Caco-2 (cell line): ENCODE measurements around the gene KPNA4. TPM values are rescaled to one million over a fixed set of nuclear protein-coding genes. Genes with fewer than 3 reads are reported as not detected.

Experiments used
- BruUV-seq: library from RNA; stranded (reverse); fragments of 400-500 nt; replicated peaks from 2 replicates; lab custom pipeline; 2021; lab: Mats Ljungman, UMichigan
- CTCF ChIA-PET: fragments of 300-600 bp; sonication (Branson Sonifier 250); formaldehyde crosslinking; loops from one replicate; lab custom pipeline; 2022; ENCODE audit warnings: antibody characterized with exemption; lab: Charles Lee
- POLR2A ChIA-PET: fragments of 300-600 bp; sonication (Branson Sonifier 250); formaldehyde crosslinking; loops from one replicate; lab custom pipeline; 2022; ENCODE audit warnings: antibody characterized with exemption; lab: Charles Lee
- DNase-seq, 2 experiments: peaks; one replicate each; pipeline versions ENCODE4 v3.0.0 to v3.0.0-alpha.2; 2020 to 2022
- H3K27me3 ChIP-seq: replicated peaks from 2 replicates; pipeline ENCODE4 v1.6.0; 2011; ENCODE audit warnings: low read length; ENCODE audit not compliant: control insufficient read depth, insufficient read depth
- H3K36me3 ChIP-seq: 2 replicates; pipeline ENCODE4 v1.5.1; 2011; ENCODE audit warnings: low read length; ENCODE audit not compliant: control insufficient read depth, insufficient read depth
- H3K4me1 ChIP-seq: fragments of 250-450 bp; sonication (Bioruptor Pico); 2 replicates; pipeline ENCODE4 v1.5.1; 2020; ENCODE audit warnings: mild to moderate bottlenecking
- H3K4me3 ChIP-seq: 2 replicates; pipeline ENCODE4 v1.5.1; 2011; ENCODE audit warnings: low read depth, mild to moderate bottlenecking, control low read depth, low read length
- H3K9me3 ChIP-seq: fragments of 250-450 bp; sonication (Bioruptor Pico); 2 replicates; pipeline ENCODE4 v1.5.1; 2020; ENCODE audit warnings: mild to moderate bottlenecking, moderate library complexity
- H3K27ac Mint-ChIP-seq: one replicate; pipeline ENCODE4 v1.8.0; 2022; ENCODE audit warnings: mixed read lengths; ENCODE audit not compliant: unreplicated experiment
- H3K27me3 Mint-ChIP-seq: one replicate; pipeline ENCODE4 v1.8.0; 2022; ENCODE audit warnings: mixed read lengths; ENCODE audit not compliant: insufficient read depth, unreplicated experiment
- H3K36me3 Mint-ChIP-seq: one replicate; pipeline ENCODE4 v1.8.0; 2022; ENCODE audit warnings: mild to moderate bottlenecking, mixed read lengths; ENCODE audit not compliant: insufficient read depth, unreplicated experiment
- H3K4me1 Mint-ChIP-seq: one replicate; pipeline ENCODE4 v1.8.0; 2022; ENCODE audit warnings: low read depth, mixed read lengths; ENCODE audit not compliant: unreplicated experiment
- H3K4me3 Mint-ChIP-seq: one replicate; pipeline ENCODE4 v1.8.0; 2022; ENCODE audit warnings: mild to moderate bottlenecking, moderate library complexity, mixed read lengths; ENCODE audit not compliant: unreplicated experiment
- H3K9me3 Mint-ChIP-seq: one replicate; pipeline ENCODE4 v1.8.0; 2022; ENCODE audit warnings: mixed read lengths; ENCODE audit not compliant: unreplicated experiment
- CTCF ChIP-seq, 2 experiments: fragments of 200-600 bp in 1 of 2; IDR thresholded peaks; 1 replicate in 1 of 2; 2 replicates in 1 of 2; pipeline versions ENCODE4 v1.5.1 to v1.8.0; 2011 to 2022; ENCODE audit warnings: antibody characterized with exemption in 1 of 2, control low read depth in 1 of 2, inconsistent platforms in 1 of 2, low read depth in 1 of 2, low read length in 1 of 2, mild to moderate bottlenecking in 1 of 2, moderate library complexity in 1 of 2; ENCODE audit not compliant: insufficient read depth in 1 of 2, severe bottlenecking in 1 of 2, unreplicated experiment in 1 of 2
- intact Hi-C: fragments of 100-400 bp; cut with micrococcal nuclease; formaldehyde crosslinking; loops from one replicate; pipeline ENCODE4 v1.10.0; 2022; ENCODE audit not compliant: unreplicated experiment
- total RNA-seq: library from RNA; stranded (reverse); gene quantifications from 2 replicates; pipeline ENCODE4 v1.2.3, GENCODE V29; 2022

KPNA4 gene
- total RNA-seq, 1 experiment from 2014 or later, result 60.5 TPM

GRCh38 chr3:160562952-160563351 lies 2.4 kb downstream of the KPNA4 start:
- Histone ChIP-seq H3K27me3 (no peaks in the 10 kb centered on the region), H3K36me3 (no peaks in the 10 kb centered on the region), H3K9me3 (no peaks in the 10 kb centered on the region), H3K4me3 (no peak overlapping the region), H3K4me1 (peaks cover 6% of the 10 kb centered on the region)
- no peaks in the 10 kb centered on the region for H3K27me3 Mint-ChIP-seq
- H3K27ac Mint-ChIP-seq, result no peak overlapping the region
- H3K9me3 Mint-ChIP-seq, result no peaks in the 10 kb centered on the region
- DNase-seq, result no peak
- POLR2A ChIA-PET, result no interaction called here
- intact Hi-C loops, result loop anchor here (10.0 kb wide), 2 partner anchors 192 to 542 kb away; partner anchors contain the start of genes B3GALNT1 and PPM1L
- BruUV-seq, result no TSS peak
- CTCF ChIA-PET, result no interaction called here
- peaks cover 16% of the 10 kb centered on the region for H3K4me1 Mint-ChIP-seq
- peaks cover 37% of the 10 kb centered on the region for H3K36me3 Mint-ChIP-seq
- peak overlapping the region; percentile 50 for H3K4me3 Mint-ChIP-seq
- TF ChIP-seq CTCF (IDR thresholded peaks at IDR 0.05; ENCODE audit: insufficient read depth in 1 of 2, low read depth in 1 of 2, low read length in 1 of 2, severe bottlenecking in 1 of 2, unreplicated experiment in 1 of 2), result no peak

- Mint-ChIP-seq H3K27ac (no peak overlapping the region), H3K36me3 (peaks cover 31% of the 10 kb centered on the region), H3K4me3 (no peak overlapping the region), H3K4me1 (peaks cover 18% of the 10 kb centered on the region), H3K27me3 (no peaks in the 10 kb centered on the region), H3K9me3 (no peaks in the 10 kb centered on the region)
- no peak for TF ChIP-seq CTCF (IDR thresholded peaks at IDR 0.05; ENCODE audit: insufficient read depth in 1 of 2, low read depth in 1 of 2, low read length in 1 of 2, severe bottlenecking in 1 of 2, unreplicated experiment in 1 of 2)
- BruUV-seq, result no TSS peak
- no peak for DNase-seq
- ChIA-PET CTCF (no interaction called here), POLR2A (no interaction called here)
- H3K4me3 ChIP-seq, result no peak overlapping the region
- H3K36me3 ChIP-seq, result no peaks in the 10 kb centered on the region
- intact Hi-C loops, result no loop called here
- H3K4me1 ChIP-seq, result no peaks in the 10 kb centered on the region; the same call in 1 of the 2 replicates
- no peaks in the 10 kb centered on the region for H3K9me3 ChIP-seq
- no peaks in the 10 kb centered on the region for H3K27me3 ChIP-seq
Measured at GRCh38 chr3:160557571-160557970, 7.8 kb downstream of the KPNA4 start.

- H3K36me3 ChIP-seq, result no peaks in the 10 kb centered on the region
- no peak for DNase-seq
- Mint-ChIP-seq H3K27me3 (no peaks in the 10 kb centered on the region), H3K4me3 (no peak overlapping the region), H3K9me3 (no peaks in the 10 kb centered on the region), H3K27ac (no peak overlapping the region), H3K36me3 (peaks cover 24% of the 10 kb centered on the region), H3K4me1 (peaks cover 8% of the 10 kb centered on the region)
- POLR2A ChIA-PET, result no interaction called here
- no peak overlapping the region for H3K4me3 ChIP-seq
- CTCF ChIA-PET, result no interaction called here
- H3K4me1 ChIP-seq, result no peaks in the 10 kb centered on the region
- no peaks in the 10 kb centered on the region for H3K27me3 ChIP-seq
- intact Hi-C loops, result no loop called here
- no TSS peak for BruUV-seq
- TF ChIP-seq CTCF (IDR thresholded peaks at IDR 0.05; ENCODE audit: insufficient read depth in 1 of 2, low read depth in 1 of 2, low read length in 1 of 2, severe bottlenecking in 1 of 2, unreplicated experiment in 1 of 2), result no peak
- no peaks in the 10 kb centered on the region for H3K9me3 ChIP-seq
Measured at GRCh38 chr3:160556141-160556540, 9.2 kb downstream of the KPNA4 start.
